Keratinocyte (primary cell): ENCODE data around the gene PMEPA1.

Source experiments
- EZH2 ChIP-seq: IDR thresholded peaks from one replicate; pipeline ENCODE4 v1.6.1; 2012; ENCODE audit warnings: inconsistent platforms, mild to moderate bottlenecking, low read length, moderate library complexity
- TF ChIP-seq, protein P1 (sequence below), 3 experiments: IDR thresholded peaks in 1 of 3; conservative IDR thresholded peaks in 1 of 3; optimal IDR thresholded peaks in 1 of 3; 2 replicates in 2 of 3; 3 replicates in 1 of 3; pipeline versions ENCODE3 to v1.5.1; 2011; ENCODE audit warnings: low read length in 3 of 3, mild to moderate bottlenecking in 3 of 3, moderate library complexity in 2 of 3, control low read depth in 1 of 3, inconsistent platforms in 1 of 3; ENCODE audit not compliant: insufficient read depth in 2 of 3; ENCODE audit errors: extremely low read depth in 1 of 3

- TF ChIP-seq, protein P1, sequence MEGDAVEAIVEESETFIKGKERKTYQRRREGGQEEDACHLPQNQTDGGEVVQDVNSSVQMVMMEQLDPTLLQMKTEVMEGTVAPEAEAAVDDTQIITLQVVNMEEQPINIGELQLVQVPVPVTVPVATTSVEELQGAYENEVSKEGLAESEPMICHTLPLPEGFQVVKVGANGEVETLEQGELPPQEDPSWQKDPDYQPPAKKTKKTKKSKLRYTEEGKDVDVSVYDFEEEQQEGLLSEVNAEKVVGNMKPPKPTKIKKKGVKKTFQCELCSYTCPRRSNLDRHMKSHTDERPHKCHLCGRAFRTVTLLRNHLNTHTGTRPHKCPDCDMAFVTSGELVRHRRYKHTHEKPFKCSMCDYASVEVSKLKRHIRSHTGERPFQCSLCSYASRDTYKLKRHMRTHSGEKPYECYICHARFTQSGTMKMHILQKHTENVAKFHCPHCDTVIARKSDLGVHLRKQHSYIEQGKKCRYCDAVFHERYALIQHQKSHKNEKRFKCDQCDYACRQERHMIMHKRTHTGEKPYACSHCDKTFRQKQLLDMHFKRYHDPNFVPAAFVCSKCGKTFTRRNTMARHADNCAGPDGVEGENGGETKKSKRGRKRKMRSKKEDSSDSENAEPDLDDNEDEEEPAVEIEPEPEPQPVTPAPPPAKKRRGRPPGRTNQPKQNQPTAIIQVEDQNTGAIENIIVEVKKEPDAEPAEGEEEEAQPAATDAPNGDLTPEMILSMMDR (optimal IDR thresholded peaks at IDR 0.05 in 1 of 3, IDR thresholded peaks at IDR 0.05 in 1 of 3, conservative IDR thresholded peaks at IDR 0.05 in 1 of 3; ENCODE audit: extremely low read depth in 1 of 3, insufficient read depth in 2 of 3, low read length in 3 of 3), result no peak
- no peak for TF ChIP-seq EZH2
Measured at GRCh38 chr20:57693670-57694329, 16.0 kb downstream of the PMEPA1 start.
